ENCODE measurements around the gene CFAP58.

CFAP58 gene

GRCh38 chr10:104498347-104499081 is 144.9 kb downstream of the CFAP58 start:
- no peak for DNase-seq

GRCh38 chr10:104501449-104501848 is 147.8 kb downstream of the CFAP58 start:
- DNase-seq: no peak

DNA sequence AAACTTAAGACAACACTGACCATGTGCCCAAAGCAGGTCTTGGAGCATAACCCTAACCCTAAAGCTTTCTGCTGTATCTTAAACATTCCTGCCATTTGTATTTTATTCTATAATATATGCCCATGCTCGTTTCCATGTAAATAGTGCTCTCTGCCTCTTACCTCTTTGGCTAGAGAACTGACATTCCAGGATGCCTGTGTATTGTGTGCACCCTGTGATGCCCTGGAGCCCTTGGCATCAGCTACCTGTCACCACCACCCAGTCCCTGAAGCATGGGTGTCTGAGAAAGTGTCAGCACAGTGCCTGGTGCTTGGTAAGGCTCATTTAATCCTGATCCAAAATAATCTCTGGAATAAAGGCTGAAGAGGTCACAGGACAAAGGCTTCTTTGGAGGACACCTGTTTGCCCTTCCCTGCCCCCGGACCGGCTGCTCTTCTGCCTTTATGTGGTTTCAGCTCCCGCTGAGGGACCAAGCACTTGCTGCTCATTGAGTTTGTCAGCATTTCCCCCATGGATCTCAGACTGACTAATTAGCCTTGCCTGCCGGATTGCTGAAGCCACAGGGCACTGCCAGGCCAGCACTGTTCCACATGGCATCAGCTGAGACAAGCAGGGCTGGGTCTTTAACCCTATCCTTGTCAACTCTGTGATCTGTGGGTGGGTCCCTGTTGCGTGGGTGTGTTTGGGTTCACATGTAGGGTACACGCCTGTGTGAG is 148.4 kb downstream of the CFAP58 start:
- DNase-seq: no peak

DNA sequence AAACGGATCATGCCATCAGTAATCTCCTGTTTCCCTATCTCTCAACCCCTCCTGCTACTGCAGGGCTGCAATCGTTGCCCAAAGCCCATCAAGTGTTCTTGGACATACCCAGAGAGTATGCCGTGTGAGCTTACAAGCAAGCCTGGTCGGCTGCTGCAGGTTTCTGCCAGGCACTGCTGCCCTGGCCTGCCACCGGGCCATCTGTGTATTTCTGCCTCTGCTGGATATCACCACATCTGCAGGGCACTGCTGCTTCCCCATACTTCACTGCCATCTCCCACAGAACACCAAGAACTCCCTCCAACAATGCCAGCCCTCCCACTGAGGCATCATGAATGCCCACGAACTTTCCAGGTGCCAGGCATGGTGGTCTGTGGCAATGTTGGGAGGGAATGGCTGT is 149.3 kb downstream of the CFAP58 start:
- no peak for DNase-seq

All from NCI-H2081 (cell line).